AG08396 (cell line): ENCODE measurements around the gene DDX54.
"Not testable (repeated sequence)": the region's sequence is repeated elsewhere in the genome, so short reads cannot be mapped to it uniquely, and the experiment has no call there.

Experiments used
- DNase-seq: peaks from one replicate; pipeline ENCODE4 v3.0.0; 2012; ENCODE audit warnings: low spot score, mixed read lengths

DDX54 gene

GRCh38 chr12:113220593-113221180 is 35.4 kb upstream of the DDX54 start:
- no peak for DNase-seq

DNA sequence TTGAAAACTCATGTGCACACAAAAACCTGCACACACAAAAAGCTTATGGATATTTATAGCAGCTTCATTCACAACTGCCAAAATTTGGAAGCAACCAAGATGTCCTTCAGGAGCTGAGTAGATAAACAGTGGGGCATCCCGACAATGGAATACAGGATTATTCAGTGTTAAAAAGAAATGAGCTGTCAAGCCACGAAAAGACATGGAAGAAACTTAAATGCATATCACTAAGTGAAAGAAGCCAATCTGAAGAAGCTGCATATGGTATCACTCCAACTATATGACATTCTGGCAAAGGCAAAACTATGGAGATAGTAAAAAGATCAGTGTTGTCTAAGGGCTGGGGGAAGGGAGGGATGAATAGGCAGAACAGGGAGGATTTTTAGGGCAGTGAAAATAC is 30.7 kb upstream of the DDX54 start:
- DNase-seq: no peak

- peak; percentile 87 for DNase-seq
Observed at GRCh38 chr12:113214895-113215400, 29.7 kb upstream of the DDX54 start.

DNA sequence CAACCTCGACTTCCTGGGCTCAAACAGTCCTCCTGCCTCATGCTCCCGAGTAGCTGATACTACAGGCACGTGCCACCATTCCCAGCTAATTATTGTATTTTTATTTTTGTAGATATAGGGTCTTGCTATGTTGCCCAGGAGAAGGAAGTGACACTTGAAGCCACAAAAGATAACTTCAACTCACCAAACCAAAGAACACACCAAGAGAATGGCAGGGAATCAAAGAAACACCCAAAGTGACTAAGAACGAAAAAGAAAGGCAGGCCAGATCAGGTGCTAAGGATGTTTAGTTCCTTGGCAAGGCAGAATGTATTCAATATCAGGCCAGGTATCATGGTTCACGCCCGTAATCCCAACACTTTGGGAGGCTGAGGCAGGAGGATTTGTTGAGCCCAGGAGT is 25.9 kb upstream of the DDX54 start:
- no peak for DNase-seq

- no peak for DNase-seq
Observed at GRCh38 chr12:113208041-113208934, 23.0 kb upstream of the DDX54 start.

DNA sequence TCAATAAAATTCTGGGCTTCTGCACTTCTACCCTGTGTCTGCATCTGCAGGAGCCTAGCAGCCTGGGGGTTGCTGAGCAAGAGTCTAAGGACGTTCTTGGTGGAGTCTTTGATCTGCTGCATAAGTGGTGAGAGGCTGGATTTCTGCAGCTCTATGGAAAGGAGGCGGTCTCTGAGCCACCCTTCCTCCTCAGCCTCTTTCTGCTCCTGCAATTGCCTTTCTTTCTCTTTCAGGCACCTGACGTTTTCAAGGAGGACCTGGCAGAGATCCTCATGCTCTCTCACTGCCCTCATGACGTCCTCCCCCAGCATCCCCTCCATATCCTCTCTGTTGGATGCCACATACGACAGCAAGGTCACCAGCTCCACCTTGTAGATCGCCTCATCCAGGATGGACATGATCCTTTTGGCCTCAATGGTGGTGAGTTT is 22.3 kb upstream of the DDX54 start:
- no peak for DNase-seq

- not testable (repeated sequence) for DNase-seq
Observed at GRCh38 chr12:113206802-113207201, 21.5 kb upstream of the DDX54 start.

- no peak for DNase-seq
Observed at GRCh38 chr12:113204804-113205203, 19.5 kb upstream of the DDX54 start.

- no peak for DNase-seq
Observed at GRCh38 chr12:113203852-113204760, 18.8 kb upstream of the DDX54 start.

- DNase-seq: no peak
Observed at GRCh38 chr12:113202300-113203075, 17.2 kb upstream of the DDX54 start.

GRCh38 chr12:113201187-113202177 is 16.2 kb upstream of the DDX54 start:
- no peak for DNase-seq

DNA sequence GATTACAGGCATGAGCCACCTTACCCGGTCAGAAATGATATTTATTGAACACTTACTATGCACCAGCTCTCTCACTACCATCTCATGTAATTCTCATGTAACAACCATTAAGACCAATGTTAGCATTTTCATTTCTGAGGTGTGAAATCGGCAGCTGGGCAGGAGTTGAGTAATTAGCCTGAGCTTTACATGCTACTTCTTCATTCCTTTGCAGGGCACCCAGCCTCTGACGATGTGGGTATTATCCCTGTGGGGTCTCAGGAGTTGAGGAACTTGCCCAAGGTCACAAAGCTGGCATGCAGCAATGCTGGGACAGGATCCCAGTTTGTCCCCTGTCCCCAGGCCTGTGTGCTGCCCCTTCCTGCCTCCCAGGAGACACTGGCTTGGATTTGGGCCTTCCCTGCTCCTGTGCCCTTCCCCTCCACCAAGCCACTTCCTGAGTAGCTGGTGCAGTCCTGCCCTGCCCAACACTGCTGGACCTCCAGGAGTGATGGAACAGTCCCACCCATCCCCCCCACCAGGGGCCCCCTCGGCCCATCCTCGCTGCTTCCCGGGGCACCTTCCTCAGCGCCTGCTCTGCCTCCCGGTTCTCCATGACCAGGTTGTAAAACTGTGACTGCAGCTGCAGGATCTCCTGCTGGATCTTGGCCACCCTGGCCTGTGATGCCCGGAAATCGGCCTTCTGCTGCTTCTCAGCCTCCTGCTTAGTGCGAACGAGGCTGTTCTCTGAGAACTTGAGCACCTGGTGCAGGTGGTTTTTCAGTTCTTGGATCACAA is 14.9 kb upstream of the DDX54 start:
- DNase-seq: no peak

DNA sequence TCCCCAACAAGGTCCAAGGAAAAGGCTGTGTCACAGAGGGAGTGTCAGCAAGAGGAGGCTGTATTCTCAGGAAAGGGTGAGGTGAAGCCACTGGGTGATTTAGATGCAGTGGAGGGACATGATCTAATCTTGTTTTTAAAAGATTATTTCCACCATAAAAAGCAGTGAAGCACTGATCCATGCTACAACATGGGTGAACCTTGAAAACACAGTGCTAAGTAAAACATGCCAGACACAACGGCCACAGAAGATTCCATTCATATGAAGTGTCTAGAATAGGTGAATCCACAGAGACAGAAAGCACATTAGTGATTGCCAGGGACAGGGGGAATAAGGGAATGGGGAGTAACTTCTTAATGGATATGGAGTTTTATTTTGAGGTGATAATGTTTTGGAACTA is 13.0 kb upstream of the DDX54 start:
- DNase-seq: no peak

- DNase-seq: no peak
Observed at GRCh38 chr12:113197518-113198077, 12.3 kb upstream of the DDX54 start.

DNA sequence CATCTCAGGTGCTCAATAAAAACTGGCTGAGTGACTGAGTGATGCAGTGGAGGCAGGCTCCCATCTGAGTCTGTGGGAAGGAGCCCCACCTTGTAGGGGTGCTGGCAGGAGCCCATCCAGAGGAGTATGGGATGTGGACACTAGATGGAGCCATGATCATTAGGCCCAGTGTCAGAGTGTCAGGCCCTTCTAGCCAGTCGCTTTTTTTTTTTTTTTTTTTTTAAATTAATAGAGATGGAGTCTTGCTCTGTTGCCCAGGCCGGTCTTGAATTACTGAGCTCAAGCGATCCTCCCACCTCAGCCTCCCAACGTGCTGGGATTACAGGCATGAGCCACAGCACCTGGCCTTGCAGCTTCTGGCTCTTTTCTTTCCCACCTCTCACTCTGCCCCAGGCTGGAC is 11.7 kb upstream of the DDX54 start:
- DNase-seq: peak; percentile 88

DNA sequence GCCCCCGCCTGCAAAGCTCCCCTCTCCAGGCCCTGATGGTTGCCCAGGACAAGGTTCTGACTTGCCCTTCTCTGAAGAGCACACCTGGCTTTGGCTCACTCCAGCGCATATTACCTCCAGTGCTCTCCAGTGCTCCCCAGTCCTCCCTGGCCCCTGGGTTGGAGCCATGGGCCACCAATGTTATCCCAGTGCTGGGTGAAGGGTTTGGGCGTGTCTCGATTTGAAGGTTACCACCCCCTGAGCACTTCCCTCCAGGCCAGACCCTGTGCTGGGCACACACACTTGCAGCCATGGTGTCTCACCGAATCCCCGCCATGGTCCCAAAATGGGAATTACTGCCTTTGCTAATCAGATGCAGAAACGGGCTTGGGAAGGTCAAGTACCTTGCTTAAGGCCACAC is 11.3 kb upstream of the DDX54 start:
- no peak for DNase-seq

DNA sequence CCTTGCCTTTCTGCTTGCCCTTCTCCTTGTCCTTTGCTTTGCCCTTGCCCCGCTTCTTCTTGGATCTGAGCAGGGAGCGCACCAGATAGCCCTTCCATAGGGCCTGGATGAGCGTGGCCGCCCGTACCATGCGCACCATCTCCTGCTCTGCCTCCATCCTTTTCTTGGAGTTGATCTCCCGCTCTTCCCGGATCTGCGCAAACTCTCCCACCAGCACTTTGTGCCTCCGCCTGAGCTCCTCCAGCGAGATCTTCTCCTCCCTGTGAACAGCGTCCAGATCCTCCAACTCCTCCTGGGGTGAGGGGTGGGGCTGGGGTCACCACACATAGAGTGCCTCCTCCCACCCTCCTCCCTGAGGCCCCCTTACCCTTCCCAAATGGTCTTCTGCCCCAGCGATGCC is 10.3 kb upstream of the DDX54 start:
- DNase-seq: no peak

DNA sequence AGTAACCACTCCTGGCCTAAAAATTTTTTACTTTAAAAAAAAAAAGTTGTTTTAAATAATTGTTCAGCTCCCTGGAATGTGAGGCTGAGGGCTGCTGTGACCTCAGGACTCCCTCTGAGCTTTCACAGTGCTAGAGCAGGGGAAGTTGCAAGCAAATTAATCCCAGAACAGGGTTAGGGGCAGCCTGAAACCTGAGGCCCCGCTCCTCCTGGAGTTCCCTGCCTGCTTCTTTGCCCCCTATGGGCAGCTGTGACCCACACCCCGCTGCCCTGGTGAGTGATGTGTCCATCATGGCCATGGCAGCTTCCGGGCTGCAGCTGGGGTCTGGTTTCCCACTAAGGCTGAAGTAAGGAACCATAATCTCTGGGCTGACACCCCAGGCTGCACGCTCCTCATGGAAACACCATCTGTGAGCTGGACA is 9.7 kb upstream of the DDX54 start:
- peak; percentile 69 for DNase-seq

- DNase-seq: no peak
Observed at GRCh38 chr12:113191227-113191626, 5.9 kb upstream of the DDX54 start.
